Loucy (cell line): ENCODE results near the gene COX4I2.

ENCODE experiments used
- CTCF ChIP-seq: fragments of 200-600 bp; sonication (generic); conservative IDR thresholded peaks from 2 replicates; pipeline ENCODE4 v1.5.1; 2014; ENCODE audit warnings: mild to moderate bottlenecking, antibody characterized with exemption, low read length
- EZH2phosphoT487 ChIP-seq: fragments of 200-600 bp; IDR thresholded peaks from 2 replicates; pipeline ENCODE4 v1.6.1; 2018; ENCODE audit warnings: antibody characterized with exemption, mild to moderate bottlenecking, moderate library complexity, borderline replicate concordance

- TF ChIP-seq CTCF (no peak), EZH2phosphoT487 (no peak)
Measured at GRCh38 chr20:31644701-31645100, 7.0 kb downstream of the COX4I2 start.
